ENCODE data around the gene MYLK.
"Not testable (repeated sequence)": the region's sequence is repeated elsewhere in the genome, so short reads cannot be mapped to it uniquely, and the experiment has no call there.

The MYLK gene

DNA sequence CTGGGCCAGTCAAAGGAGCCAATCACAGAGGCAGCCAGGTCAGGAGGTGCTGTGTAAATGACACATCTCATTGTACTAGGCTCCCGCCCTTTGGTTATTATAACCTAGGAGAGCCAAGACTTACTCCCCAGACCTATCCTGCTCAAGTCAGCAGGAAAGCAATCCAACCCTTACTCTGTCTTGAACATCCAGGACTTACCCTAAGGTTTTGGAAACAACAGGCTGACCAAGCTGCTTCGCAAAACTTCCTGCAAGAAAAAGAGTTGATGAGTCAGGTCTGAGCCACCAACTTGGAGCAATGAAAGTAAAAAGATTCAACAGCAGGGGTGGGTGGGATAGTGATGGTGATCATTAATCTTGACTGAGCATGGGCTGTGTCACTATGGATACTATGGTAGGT is 144.4 kb downstream of the MYLK start:
- DNase-seq: no peak

DNA sequence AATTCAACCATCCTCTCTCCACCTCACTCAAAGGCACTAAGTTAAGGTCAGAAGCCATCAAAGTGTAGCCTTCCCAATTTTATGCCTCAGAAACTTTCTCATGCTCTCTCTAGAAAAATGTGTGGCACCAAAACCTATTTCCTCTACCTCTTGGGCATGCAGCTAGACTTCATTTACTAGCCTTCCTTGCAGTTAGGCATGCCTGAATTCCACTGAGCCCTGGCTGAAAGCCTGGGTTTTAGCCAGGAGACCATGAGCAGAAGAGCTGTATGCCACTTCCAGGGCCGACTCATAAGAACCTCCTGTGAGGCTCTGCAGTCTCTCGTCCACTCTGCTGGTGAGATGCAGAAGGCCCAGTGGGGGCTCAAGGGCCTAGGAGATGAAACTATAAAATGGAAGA is 145.0 kb downstream of the MYLK start:
- no peak for DNase-seq

DNA sequence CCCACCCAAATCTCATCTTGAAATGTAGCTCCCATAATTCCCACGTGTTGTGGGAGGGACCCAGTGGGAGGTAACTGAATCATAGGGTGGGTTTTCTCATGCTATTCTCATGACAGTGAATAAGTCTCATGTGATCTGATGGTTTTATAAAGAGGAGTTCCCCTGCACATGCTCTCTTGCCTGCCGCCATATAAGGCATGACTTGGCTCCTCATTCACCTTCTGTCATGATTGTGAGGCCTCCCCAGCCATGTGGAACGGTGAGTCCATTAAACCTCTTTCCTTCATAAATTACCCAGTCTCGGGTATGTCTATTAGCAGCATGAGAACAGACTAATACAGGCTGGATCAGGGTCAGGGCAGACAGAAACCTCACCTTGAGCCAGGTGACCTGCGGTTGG is 145.6 kb downstream of the MYLK start:
- DNase-seq: not testable (repeated sequence)

GRCh38 chr3:123737168-123737567 is 147.0 kb downstream of the MYLK start:
- no peak for DNase-seq

- DNase-seq: no peak
Measured at GRCh38 chr3:123735456-123735855, 148.7 kb downstream of the MYLK start.

GRCh38 chr3:123734527-123734902 is 149.6 kb downstream of the MYLK start:
- no peak for DNase-seq

GRCh38 chr3:123733805-123734526 is 150.2 kb downstream of the MYLK start:
- DNase-seq: no peak

DNA sequence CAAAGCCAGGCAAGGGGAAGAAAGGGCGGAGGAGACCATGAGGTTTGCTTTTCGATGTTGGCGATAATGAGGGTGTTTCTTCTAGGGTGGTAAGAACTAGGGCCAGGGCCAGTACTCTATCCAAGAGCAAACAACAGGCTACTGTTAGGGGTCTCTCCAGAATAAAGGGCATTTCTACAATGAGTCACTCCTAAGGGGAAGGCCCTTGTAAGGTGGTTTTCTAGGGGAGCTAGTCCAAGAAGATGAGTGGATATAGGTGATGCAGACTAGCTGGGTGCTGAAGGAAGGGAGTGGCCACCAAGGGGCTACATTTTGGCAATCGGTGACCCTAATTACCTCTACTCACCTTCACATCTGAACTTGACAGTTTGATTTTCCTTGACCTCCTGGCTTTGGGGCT is 150.8 kb downstream of the MYLK start:
- no peak for DNase-seq

DNA sequence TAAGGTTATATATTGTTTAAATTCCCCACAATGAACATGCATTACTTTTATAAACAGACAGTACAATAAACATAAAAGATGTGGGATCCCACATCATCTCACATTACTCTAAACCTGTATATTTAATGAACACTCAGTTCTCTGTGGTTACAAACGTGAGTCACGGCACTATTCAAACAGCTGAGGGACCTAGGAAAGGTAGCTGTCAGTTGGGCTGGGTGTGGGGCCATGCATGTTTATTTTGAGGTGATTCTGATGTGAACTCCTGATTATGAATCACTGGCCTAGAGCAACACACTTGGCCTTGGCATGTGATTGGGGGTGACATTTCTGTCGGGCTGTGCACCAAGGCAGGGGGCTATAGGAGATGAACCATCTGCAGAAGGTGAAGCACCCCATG is 151.7 kb downstream of the MYLK start:
- DNase-seq: no peak

GRCh38 chr3:123730829-123731228 is 153.3 kb downstream of the MYLK start:
- no peak for DNase-seq

GRCh38 chr3:123728991-123729390 is 155.1 kb downstream of the MYLK start:
- DNase-seq: no peak

DNA sequence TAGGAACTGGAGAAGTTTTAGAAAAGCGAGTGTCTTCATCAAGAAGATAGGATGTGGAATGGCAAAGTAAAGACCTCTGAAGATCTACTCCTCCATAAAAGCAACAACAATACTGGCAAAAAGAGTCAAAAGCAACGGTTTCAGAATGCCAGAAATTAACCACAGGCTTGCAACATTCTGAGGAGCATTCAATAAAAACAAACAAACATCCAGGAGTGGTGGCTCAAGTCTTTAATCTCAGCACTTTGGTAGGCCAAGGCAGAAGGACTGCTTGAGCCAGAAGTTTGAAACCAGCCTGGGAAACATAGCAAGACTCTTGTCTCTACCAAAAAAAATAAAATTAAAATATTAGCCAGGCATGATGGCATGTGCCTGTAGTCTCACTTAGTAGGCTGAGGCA is 156.1 kb downstream of the MYLK start:
- no peak for DNase-seq

DNA sequence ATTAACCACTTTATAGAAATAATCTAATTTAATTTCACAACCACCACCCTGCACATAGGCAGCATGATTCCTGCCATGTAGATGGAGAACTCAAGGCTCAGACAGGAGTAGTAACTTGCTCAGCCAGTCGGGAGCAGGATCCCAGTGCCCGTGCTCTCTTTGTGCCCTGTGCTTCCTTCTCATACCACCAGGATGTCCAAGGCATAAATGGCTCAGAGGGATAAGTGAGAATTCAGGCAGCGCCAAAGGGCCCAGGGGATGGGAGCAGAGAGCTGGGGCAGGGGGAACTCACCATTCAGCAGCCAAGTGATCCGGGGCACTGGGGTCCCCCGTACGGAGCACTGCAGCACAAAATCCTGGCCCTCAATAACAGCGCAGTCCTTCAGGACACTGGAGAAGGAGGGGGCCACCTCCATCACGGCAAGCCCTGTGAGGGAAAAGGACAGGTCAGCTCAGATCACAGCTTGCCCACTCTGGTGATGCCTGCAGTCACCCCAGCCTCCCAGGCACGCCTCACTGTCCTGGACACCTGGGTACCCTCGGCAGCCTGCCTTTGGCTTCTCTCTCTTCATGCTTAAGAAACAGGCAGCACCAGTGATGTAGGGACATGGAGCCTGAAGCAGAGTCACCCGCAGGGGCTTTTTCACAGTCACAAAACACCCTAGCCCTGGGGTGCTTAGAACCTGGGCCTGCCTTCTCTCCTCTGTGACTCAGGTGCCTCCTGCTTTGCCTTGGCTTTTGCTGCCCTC is 158.3 kb downstream of the MYLK start:
- DNase-seq: no peak

- DNase-seq: no peak
Measured at GRCh38 chr3:123724306-123724705, 159.8 kb downstream of the MYLK start.

GRCh38 chr3:123723522-123724168 is 160.5 kb downstream of the MYLK start:
- peak; percentile 87 for DNase-seq

DNA sequence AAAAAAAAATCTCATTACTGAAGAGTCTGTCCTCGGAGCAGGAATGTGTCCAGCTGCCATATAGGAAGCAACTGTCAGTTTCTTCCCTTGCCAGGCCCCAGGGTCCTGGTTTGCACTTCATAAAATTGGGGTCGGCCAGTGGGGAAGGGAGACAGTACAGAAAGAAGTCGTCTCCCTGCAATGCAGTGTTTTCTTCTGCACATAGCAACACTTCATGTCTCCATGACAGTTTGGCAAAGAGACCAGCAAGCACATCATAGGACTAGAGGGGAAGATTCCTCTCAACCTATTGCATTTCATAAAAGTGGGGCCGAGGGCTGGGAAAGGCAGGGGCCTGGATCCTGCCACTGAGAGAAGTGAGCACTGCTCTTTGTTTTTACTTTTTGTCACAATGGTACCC is 161.1 kb downstream of the MYLK start:
- DNase-seq: no peak

- DNase-seq: no peak
Measured at GRCh38 chr3:123722456-123722855, 161.7 kb downstream of the MYLK start.

DNA sequence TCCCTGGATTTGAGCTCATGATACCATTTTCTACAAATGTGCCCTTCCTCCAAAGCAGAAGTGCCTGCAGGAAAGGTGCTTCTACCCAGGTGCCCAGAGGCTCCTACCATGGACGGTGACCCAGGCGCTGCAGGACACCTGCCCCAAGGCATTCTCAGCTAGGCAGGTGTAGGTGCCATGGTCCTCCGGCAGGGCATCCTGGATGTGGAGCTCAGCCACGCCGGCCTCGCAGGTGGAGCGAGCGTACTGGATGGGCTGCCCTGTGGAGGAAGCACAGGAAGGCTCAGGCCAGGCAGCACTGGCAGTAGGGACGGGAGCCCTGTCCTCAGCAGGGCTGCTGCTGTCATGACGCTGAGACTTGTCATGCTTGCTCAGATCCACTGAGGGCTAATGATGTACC is 162.1 kb downstream of the MYLK start:
- no peak for DNase-seq

GRCh38 chr3:123721095-123721689 is 162.9 kb downstream of the MYLK start:
- DNase-seq: not testable (repeated sequence)

- no peak for DNase-seq
Measured at GRCh38 chr3:123720638-123721037, 163.5 kb downstream of the MYLK start.

DNA sequence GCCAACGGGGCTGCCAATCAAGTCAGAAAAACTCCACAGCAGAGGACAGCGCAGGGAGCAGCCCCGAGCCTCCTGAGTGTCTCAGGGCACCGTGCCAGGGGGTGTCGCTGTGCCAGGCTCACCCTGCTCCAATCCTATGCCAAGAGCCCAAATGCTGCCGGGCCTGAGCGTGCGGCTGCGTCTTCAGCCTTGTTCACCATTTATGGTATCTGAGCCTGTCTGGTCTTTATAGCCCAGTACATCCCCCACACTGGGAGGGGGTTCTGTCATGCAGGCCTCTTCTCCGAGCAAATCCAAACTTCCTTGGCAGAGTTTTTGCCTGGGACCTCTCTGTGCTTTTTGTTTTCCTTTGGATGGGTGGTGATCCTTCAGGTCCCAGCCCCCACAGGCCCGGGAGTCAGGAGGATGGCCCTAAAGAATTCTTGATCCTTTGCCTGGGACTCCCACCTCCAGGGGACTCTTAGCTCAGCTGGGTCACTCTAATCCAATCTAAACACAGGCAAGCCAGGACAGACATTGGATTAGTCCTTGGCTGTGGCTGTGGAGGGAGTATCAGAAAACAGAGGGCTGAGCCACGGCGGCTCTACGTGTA is 164.2 kb downstream of the MYLK start:
- peak; percentile 9 for DNase-seq

- peak; percentile 65 for DNase-seq
Measured at GRCh38 chr3:123719061-123719756, 164.9 kb downstream of the MYLK start.

DNA sequence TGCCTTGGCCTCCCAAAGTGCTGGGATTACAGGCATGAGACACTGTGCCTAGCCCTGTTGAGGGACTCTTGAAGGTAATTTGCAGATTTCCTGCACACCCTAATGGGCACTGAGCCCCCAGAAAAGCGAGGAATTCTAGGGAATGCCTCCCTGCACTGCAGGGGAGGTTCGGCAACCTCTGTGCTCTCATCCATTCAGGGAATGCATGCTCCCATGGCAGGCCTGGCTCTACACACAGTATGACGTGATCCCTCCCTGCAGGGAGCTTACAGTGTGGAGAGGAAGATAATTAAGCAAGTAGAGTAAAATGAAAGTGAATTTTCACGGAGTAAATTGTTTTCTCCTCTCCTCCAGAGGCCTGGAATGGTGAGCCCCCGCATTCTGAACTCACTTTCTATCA is 166.0 kb downstream of the MYLK start:
- DNase-seq: no peak
